GM19397 (cell line): ENCODE measurements around the gene CSNK1A1L.
"Not testable (repeated sequence)": the region's sequence is repeated elsewhere in the genome, so short reads cannot be mapped to it uniquely, and the experiment has no call there.

Experiments used
- ATAC-seq: cut with Tn5 transposase; IDR thresholded peaks from one replicate; pipeline ENCODE4 v1.9.1; 2021; ENCODE audit warnings: mild to moderate bottlenecking, moderate library complexity; ENCODE audit not compliant: unreplicated experiment

The CSNK1A1L gene

GRCh38 chr13:37065890-37066526 lies 39.5 kb downstream of the CSNK1A1L start:
- ATAC-seq, result no peak

- no peak for ATAC-seq
Measured at GRCh38 chr13:37059848-37060192, 45.6 kb downstream of the CSNK1A1L start.

- peak; percentile 99 for ATAC-seq
Measured at GRCh38 chr13:37058910-37059847, 46.3 kb downstream of the CSNK1A1L start, which contains the start of gene SUPT20H. Gene SUPT20H (minus strand): TSS chr13:37059688. CDS start chr13:37051490, 8,198 bp downstream.

GRCh38 chr13:37056228-37056627 lies 49.2 kb downstream of the CSNK1A1L start:
- not testable (repeated sequence) for ATAC-seq
